Activated gamma-delta T cell treated with anti-CD3 and anti-CD28 coated beads, Interleukin-2, amount 50 U/mL, for 16 hours (primary cell): Measurements from ENCODE around the gene C1QTNF5.

Experiments used
- DNase-seq: peaks from one replicate; pipeline ENCODE4 v3.0.0-alpha.2; 2020; ENCODE audit warnings: low read depth

C1QTNF5 gene

GRCh38 chr11:119295178-119295577 is 45.5 kb downstream of the C1QTNF5 start:
- DNase-seq = no peak

GRCh38 chr11:119293461-119293860 is 47.2 kb downstream of the C1QTNF5 start:
- no peak for DNase-seq

- no peak for DNase-seq
Observed at GRCh38 chr11:119290894-119291497, 49.7 kb downstream of the C1QTNF5 start.
